Measurements from ENCODE around the gene RPS6KA3. TPM values are rescaled to one million over a fixed set of nuclear protein-coding genes. Genes with fewer than 3 reads are reported as not detected.

The RPS6KA3 gene
- total and polyA plus RNA-seq, 2 of the 8 experiments (the other 6 are each of a cell fraction or from before 2014, with no cell fraction given) = 7.1 to 13.0 TPM

DNA sequence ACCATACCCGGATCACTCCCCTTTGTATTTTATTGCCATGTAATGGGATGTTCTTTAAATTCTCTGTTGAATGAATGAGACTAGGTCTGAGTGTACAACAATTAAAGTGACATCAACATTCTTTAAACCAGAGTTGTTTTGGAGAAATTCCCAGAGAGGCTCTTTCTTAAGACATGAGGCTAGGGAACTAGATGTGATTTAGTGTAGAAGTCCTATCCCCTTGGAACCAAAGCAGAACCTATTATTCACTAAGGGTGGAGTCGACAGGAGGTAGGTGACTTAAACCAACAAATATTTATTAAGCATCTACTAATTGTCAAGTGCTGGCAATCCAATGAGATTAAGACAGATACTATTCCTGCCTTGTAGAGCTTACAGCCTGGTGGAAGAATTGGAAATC is 126.7 kb downstream of the RPS6KA3 start (continued):
- no peak for TF ChIP-seq RNF2 (IDR thresholded peaks at IDR 0.05; ENCODE audit: borderline replicate concordance, low read depth, low read length, missing control alignments, poor library complexity, severe bottlenecking)
- no peak for TF ChIP-seq RXRA (IDR thresholded peaks at IDR 0.05; ENCODE audit: insufficient read depth, low read depth, low read length)
